ENCODE results near the gene WDR76.
"Not testable (repeated sequence)": the region's sequence is repeated elsewhere in the genome, so short reads cannot be mapped to it uniquely, and the experiment has no call there.

WDR76 gene

GRCh38 chr15:43800286-43801141 is 26.3 kb upstream of the WDR76 start, which contains the start of gene HYPK:
Gene HYPK, plus strand, starts transcription at chr15:43800599. Its CDS starts 24 bp downstream, at chr15:43800623.
- Mint-ChIP-seq H3K4me1 (ENCODE audit: low read depth) (peaks cover 25% of the 10 kb centered on the region), H3K27me3 (ENCODE audit: low read depth) (no peaks in the 10 kb centered on the region), H3K27ac (peak within 1 kb of the TSS; percentile 96), H3K36me3 (ENCODE audit: low read depth) (peaks cover 52% of the 10 kb centered on the region), H3K4me3 (peak within 1 kb of the TSS; percentile 98), H3K9me3 (no peaks in the 10 kb centered on the region)

DNA sequence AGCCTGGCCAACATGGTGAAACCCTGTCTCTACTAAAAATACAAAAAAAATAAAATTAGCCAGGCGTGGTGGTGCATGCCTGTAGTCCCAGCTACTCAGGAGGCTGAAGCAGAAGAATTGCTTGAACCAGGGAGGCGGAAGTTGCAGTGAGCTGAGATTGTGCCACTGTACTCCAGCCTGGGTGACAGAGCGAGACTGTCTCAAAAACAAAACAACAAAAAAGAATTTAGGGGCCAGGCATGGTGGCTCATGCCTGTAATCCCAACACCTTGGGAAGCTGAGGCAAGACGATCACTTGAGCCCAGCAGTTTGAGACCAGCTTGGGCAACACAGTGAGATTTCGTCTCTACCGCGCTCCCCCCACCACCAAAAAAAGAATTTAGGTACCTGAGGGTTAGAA is 24.1 kb upstream of the WDR76 start:
- peaks cover 49% of the 10 kb centered on the region for H3K36me3 Mint-ChIP-seq (ENCODE audit: low read depth)
- not testable (repeated sequence) for H3K9me3 Mint-ChIP-seq; H3K4me3 Mint-ChIP-seq; H3K27ac Mint-ChIP-seq; H3K27me3 Mint-ChIP-seq (ENCODE audit: low read depth)
- H3K4me1 Mint-ChIP-seq (ENCODE audit: low read depth), result peaks cover 20% of the 10 kb centered on the region

DNA sequence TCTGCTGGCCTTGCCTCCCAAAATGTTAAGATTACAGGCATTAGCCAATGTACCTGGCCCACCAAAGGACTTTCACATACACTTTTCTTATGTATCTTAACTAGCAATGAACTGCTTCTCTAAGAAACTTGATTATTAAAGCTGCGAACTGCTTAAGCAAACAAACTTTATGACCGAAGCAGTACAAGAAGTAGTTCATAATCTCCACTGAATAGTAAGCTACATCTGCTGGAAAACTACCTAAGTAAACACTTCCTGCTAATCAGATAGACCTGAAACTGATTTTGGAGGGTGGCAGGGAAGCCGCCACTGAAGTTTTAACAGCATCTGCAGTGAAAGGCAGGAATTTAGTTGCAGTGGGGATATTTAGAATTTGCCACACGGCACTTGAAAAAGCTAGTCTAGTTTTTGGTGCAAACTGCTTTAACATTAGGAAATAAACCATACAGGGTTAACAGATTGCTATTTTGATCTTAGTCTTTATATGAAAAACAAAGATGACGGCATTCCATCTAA is 18.3 kb upstream of the WDR76 start:
- Mint-ChIP-seq H3K27ac (no peak overlapping the region), H3K4me1 (ENCODE audit: low read depth) (peaks cover 10% of the 10 kb centered on the region), H3K27me3 (ENCODE audit: low read depth) (no peaks in the 10 kb centered on the region), H3K36me3 (ENCODE audit: low read depth) (peaks cover 44% of the 10 kb centered on the region), H3K4me3 (no peak overlapping the region), H3K9me3 (no peaks in the 10 kb centered on the region)

GRCh38 chr15:43808960-43809678 is 17.7 kb upstream of the WDR76 start:
- Mint-ChIP-seq H3K36me3 (ENCODE audit: low read depth) (peaks cover 46% of the 10 kb centered on the region), H3K27ac (no peak overlapping the region), H3K4me3 (no peak overlapping the region), H3K27me3 (ENCODE audit: low read depth) (no peaks in the 10 kb centered on the region), H3K9me3 (no peaks in the 10 kb centered on the region), H3K4me1 (ENCODE audit: low read depth) (peaks cover 10% of the 10 kb centered on the region)

DNA sequence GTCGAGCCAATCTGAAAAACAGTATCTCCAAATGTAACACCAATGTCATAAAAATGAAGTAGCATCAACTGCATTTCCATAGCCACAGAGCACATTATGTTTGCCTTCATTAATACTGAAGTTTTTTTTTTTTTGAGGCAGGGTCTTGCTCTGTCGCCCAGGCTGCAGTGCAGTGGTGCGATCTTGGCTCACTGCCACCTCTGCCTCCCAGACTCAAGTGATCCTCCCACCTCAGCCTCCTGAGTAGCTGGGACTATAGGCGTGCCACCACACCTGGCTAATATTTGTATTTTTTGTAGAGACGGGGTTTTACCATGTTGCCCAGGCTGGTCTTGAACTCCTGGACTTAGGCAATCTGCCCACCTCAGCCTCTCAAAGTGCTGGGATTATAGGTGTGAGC is 11.7 kb upstream of the WDR76 start:
- Mint-ChIP-seq H3K4me1 (ENCODE audit: low read depth) (peaks cover 22% of the 10 kb centered on the region), H3K36me3 (ENCODE audit: low read depth) (peaks cover 36% of the 10 kb centered on the region)
- not testable (repeated sequence) for H3K4me3 Mint-ChIP-seq; H3K27me3 Mint-ChIP-seq (ENCODE audit: low read depth); H3K27ac Mint-ChIP-seq; H3K9me3 Mint-ChIP-seq

- Mint-ChIP-seq H3K27ac (peak overlapping the region; percentile 60), H3K9me3 (no peaks in the 10 kb centered on the region), H3K4me3 (peak overlapping the region; percentile 52), H3K27me3 (ENCODE audit: low read depth) (no peaks in the 10 kb centered on the region), H3K36me3 (ENCODE audit: low read depth) (peaks cover 20% of the 10 kb centered on the region), H3K4me1 (ENCODE audit: low read depth) (peaks cover 30% of the 10 kb centered on the region)
These were observed 5.3 kb upstream of the WDR76 start for GRCh38 chr15:43821505-43821904.

GRCh38 chr15:43824302-43825246 is 2.2 kb upstream of the WDR76 start, which contains the start of gene MFAP1:
Gene MFAP1, minus strand, starts transcription at chr15:43824690. Its CDS starts 121 bp downstream, at chr15:43824569.
- no peaks in the 10 kb centered on the region for H3K9me3 Mint-ChIP-seq
- H3K27ac Mint-ChIP-seq, result peak within 1 kb of the TSS; percentile 98
- peaks cover 19% of the 10 kb centered on the region for H3K36me3 Mint-ChIP-seq (ENCODE audit: low read depth)
- peak within 1 kb of the TSS; percentile 98 for H3K4me3 Mint-ChIP-seq
- peaks cover 35% of the 10 kb centered on the region for H3K4me1 Mint-ChIP-seq (ENCODE audit: low read depth)
- no peaks in the 10 kb centered on the region for H3K27me3 Mint-ChIP-seq (ENCODE audit: low read depth)

GRCh38 chr15:43825305-43825704 is 1.5 kb upstream of the WDR76 start:
- Mint-ChIP-seq H3K27ac (peak overlapping the region; percentile 90), H3K4me3 (peak overlapping the region; percentile 50), H3K4me1 (ENCODE audit: low read depth) (peaks cover 38% of the 10 kb centered on the region), H3K36me3 (ENCODE audit: low read depth) (peaks cover 20% of the 10 kb centered on the region)
- not testable (repeated sequence) for H3K27me3 Mint-ChIP-seq (ENCODE audit: low read depth); H3K9me3 Mint-ChIP-seq

DNA sequence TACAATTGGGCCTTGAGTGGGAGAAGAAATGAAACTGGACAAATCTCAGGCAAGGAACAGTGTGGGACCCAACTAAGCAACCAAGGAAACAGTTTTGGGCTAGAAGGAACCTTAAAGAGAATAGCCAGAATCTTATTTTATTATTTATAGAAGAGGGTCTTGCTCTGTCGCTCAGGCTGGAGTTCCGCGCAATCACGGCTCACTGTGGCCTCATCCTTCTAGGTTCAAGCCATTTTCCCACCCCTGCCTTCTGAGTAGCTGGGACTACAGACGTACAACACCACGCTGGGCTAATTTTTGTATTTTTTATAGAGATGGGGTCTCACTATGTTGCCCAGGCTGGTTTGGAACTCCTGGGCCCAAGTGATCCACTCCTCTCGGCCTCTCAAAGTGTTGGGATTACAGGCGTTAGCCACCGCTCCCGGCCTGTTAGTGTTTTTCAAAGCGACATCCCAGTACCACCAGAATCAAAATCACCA is 734 bp upstream of the WDR76 start:
- Mint-ChIP-seq H3K27me3 (ENCODE audit: low read depth) (no peaks in the 10 kb centered on the region), H3K27ac (peak overlapping the region; percentile 90), H3K4me1 (ENCODE audit: low read depth) (peaks cover 36% of the 10 kb centered on the region), H3K4me3 (peak overlapping the region; percentile 50), H3K36me3 (ENCODE audit: low read depth) (peaks cover 20% of the 10 kb centered on the region), H3K9me3 (no peaks in the 10 kb centered on the region)

DNA sequence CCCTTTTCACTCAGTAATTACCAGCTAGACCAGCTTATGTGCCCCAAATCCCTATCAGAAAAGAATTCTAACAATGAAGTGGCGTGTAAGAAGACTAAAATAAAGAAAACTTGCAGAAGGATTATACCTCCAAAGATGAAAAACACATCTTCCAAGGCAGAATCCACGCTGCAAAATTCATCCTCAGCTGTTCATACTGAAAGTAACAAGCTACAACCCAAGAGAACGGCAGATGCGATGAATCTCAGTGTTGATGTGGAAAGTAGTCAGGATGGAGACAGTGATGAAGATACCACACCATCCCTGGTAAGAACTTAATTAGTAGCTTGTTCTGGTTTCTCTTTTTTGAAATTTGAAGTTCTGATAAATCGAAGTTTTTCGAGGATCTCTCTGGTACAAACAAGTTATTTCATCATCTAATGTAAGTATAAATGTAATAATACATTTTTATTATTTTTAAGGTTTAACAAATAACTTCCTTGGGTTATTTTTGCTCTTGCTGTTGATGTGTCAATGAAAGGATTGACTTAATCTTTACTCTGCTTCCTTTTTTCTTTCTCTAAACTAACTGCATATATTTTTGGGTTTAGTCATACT is 1.4 kb downstream of the WDR76 start:
- Mint-ChIP-seq H3K27ac (peak overlapping the region; percentile 90), H3K27me3 (ENCODE audit: low read depth) (no peaks in the 10 kb centered on the region), H3K9me3 (no peaks in the 10 kb centered on the region), H3K4me1 (ENCODE audit: low read depth) (peaks cover 36% of the 10 kb centered on the region), H3K36me3 (ENCODE audit: low read depth) (peaks cover 24% of the 10 kb centered on the region), H3K4me3 (peak overlapping the region; percentile 90)

DNA sequence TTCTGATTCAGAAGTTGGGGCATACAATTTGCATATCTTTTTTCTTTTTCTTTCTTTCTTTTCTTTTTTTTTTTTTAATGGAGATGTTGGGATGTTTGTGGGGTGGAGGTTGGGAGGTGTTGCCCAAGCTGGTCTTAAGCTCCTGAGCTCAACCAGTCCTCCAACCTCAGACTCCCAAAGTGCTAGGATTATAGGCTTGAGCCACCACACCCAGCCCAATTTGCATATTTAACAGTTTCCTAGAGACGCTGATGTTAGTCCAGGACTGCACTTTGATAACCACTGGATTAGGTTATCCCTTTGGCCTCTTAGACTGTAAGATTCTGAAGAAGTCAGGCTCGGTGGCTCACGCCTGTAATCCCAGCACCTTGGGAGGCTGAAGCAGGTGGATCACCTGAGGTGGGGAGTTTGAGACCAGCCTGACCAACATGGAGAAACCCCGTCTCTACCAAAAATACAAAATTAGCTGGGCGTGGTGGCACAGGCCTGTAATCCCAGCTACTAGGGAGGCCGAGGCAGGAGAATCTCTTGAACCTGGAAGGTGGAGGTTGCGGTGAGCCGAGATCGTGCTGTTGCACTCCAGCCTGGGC is 3.2 kb downstream of the WDR76 start:
- Mint-ChIP-seq H3K27ac (peak overlapping the region; percentile 34), H3K4me1 (ENCODE audit: low read depth) (peaks cover 32% of the 10 kb centered on the region), H3K4me3 (peak overlapping the region; percentile 44), H3K36me3 (ENCODE audit: low read depth) (peaks cover 27% of the 10 kb centered on the region)
- H3K27me3 Mint-ChIP-seq (ENCODE audit: low read depth); H3K9me3 Mint-ChIP-seq: not testable (repeated sequence)

DNA sequence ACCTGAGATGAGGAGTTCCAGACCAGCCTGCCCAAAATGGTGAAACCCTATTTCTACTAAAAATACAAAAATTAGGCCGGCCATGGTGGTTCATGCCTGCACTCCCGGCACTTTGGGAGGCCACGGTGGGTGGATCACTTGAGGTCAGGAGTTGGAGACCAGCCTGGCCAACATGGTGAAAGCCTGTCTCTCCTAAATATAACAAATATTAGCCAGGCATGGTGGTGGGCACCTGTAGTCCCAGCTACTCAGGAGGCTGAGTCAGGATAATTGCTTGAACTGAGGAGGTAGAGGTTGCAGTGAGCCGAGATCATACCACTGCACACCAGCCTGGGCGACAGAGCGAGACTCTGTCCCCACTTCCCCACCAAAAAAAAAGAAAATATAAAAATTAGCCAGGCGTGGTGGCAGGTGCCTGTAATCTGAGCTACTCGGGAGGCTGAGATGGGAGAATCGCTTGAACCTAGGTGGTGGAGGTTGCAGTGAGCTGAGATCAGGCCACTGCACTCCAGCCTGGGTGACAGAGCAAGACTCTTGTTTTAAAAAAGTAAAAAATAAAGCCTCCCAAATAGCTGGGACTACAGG is 4.0 kb downstream of the WDR76 start:
- H3K27me3 Mint-ChIP-seq (ENCODE audit: low read depth); H3K9me3 Mint-ChIP-seq; H3K4me3 Mint-ChIP-seq; H3K27ac Mint-ChIP-seq: not testable (repeated sequence)
- Mint-ChIP-seq H3K4me1 (ENCODE audit: low read depth) (peaks cover 32% of the 10 kb centered on the region), H3K36me3 (ENCODE audit: low read depth) (peaks cover 31% of the 10 kb centered on the region)

DNA sequence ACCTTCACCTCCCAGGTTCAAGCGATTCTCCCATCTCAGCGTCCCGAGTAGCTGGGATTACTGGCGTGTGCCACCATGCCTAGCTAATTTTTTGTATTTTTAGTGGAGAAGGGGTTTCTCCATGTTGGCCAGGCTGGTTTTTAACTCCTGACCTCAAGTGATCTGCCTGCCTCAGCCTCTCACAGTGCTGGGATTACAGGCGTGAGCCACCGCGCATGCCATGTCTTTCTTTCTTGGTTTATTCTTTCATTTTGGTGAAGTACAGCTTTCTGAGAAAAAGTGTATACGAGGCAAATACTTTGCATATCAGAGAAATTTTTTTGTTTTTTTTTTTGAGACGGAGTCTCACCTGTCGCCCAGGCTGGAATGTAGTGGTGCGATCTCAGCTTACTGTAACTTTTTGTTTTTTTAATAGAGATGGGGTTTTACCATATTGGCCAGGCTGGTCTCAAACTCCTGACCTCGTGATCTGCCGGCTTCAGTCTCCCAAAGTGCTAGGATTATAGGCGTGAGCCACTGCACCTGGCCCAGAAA is 4.8 kb downstream of the WDR76 start:
- not testable (repeated sequence) for H3K27me3 Mint-ChIP-seq (ENCODE audit: low read depth); H3K9me3 Mint-ChIP-seq
- Mint-ChIP-seq H3K27ac (peak overlapping the region; percentile 54), H3K36me3 (ENCODE audit: low read depth) (peaks cover 38% of the 10 kb centered on the region), H3K4me3 (peak overlapping the region; percentile 47), H3K4me1 (ENCODE audit: low read depth) (peaks cover 33% of the 10 kb centered on the region)
